ENCODE data around the gene EXOC2. TPM values are rescaled to one million over a fixed set of nuclear protein-coding genes. Genes with fewer than 3 reads are reported as not detected.

EXOC2 gene
- total and polyA plus RNA-seq, 2 donors (not counting 1 experiment from before 2014, with no cell fraction given): 12.2 to 45.0 TPM

- H3K4me1 Mint-ChIP-seq: no peaks in the 10 kb centered on the region
- ATAC-seq (ENCODE audit: low read depth) (no peak), DNase-seq (no peak)
- no peak overlapping the region for H3K4me2 ChIP-seq (replicated peaks; ENCODE audit: low read depth, low read length, poor library complexity, severe bottlenecking)
- intact Hi-C loops (cut with micrococcal nuclease): no loop called here
- no peak overlapping the region for H3K9ac ChIP-seq (ENCODE audit: low read length)
- H3K27ac Mint-ChIP-seq: no peak overlapping the region
- no peaks in the 10 kb centered on the region for H3K4me1 ChIP-seq (ENCODE audit: control insufficient read depth in 2 of 2, insufficient read depth in 2 of 2, low read length in 2 of 2)
- TF ChIP-seq EZH2 (IDR thresholded peaks at IDR 0.05; ENCODE audit: borderline replicate concordance, insufficient read depth, low read depth, low read length, poor library complexity, severe bottlenecking): no peak
- no peak for TF ChIP-seq CTCF (IDR thresholded peaks at IDR 0.05)
- no peak overlapping the region for H2AFZ ChIP-seq (ENCODE audit: insufficient read depth, low read depth, low read length, poor library complexity, severe bottlenecking)
- no peaks in the 10 kb centered on the region for H3K36me3 ChIP-seq (replicated peaks in 1 of 2; ENCODE audit: control extremely low read depth in 1 of 2, control insufficient read depth in 1 of 2, extremely low read depth in 1 of 2, insufficient read depth in 2 of 2, low read length in 1 of 2)
- H3K4me3 ChIP-seq (ENCODE audit: control extremely low read depth in 1 of 5, extremely low read depth in 1 of 5, insufficient read depth in 1 of 5, low read depth in 2 of 5, low read length in 4 of 5): no peak overlapping the region
- no peaks in the 10 kb centered on the region for H3K27me3 ChIP-seq (replicated peaks in 1 of 4; ENCODE audit: control extremely low read depth in 1 of 4, control insufficient read depth in 3 of 4, insufficient read depth in 4 of 4, low read length in 3 of 4)
- H3K9me3 ChIP-seq (ENCODE audit: control extremely low read depth in 1 of 3, control insufficient read depth in 2 of 3, insufficient read depth in 1 of 3, low read length in 2 of 3): peaks cover 0 to 4% (median 0%) of the 10 kb centered on the region in 3 donors
- H3K79me2 ChIP-seq (ENCODE audit: control insufficient read depth, insufficient read depth, low read length): no peaks in the 10 kb centered on the region
- no peak overlapping the region for H3K4me3 Mint-ChIP-seq
- H3K27me3 Mint-ChIP-seq: peaks cover 13% of the 10 kb centered on the region
- no peaks in the 10 kb centered on the region for H4K20me1 ChIP-seq (ENCODE audit: control insufficient read depth, insufficient read depth, low read length, poor library complexity, severe bottlenecking)
- over 99% methylated on average over 15 of the region's 20 CpGs for WGBS (ENCODE audit: insufficient coverage)
- CTCF ChIA-PET: interaction anchor here (0.9 to 1.2 kb wide), 2 partner anchors 15 to 22 kb away, joined by 3 to 5 read pairs; no protein-coding TSS in a partner anchor
- H3K9me3 Mint-ChIP-seq (ENCODE audit: insufficient read depth): no peaks in the 10 kb centered on the region
- H3K27ac ChIP-seq (ENCODE audit: low read length in 2 of 2): no peak overlapping the region
- POLR2A ChIA-PET: no interaction called here
Observed at GRCh38 chr6:736657-737446, 43.9 kb upstream of the EXOC2 start.

Data from B cell (primary cell).